Measurements from ENCODE around the gene GALNT1. TPM values are rescaled to one million over a fixed set of nuclear protein-coding genes. Genes with fewer than 3 reads are reported as not detected.

GALNT1 gene
- total RNA-seq, 1 experiment from 2014 or later, result 54.7 TPM

DNA sequence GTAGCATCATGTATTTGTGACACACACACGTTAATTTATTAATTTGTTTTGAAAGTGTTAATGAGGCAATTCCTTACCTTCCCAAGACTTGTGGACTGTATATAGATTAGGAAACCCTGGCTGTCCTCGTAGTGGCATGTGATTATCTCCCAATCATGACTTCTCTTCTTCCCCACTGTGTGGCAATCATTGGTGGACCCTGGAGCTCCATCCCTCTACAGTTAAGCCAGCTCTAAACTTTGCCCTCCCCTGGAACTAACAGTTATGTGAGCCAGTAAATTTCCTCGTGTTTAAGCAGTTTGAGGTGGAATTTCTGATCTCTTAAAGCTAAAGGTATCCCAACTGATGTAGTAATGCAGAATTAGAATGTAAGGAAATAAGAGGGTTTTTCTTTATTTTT, 22.0 kb downstream of the GALNT1 start:
- RAD21 ChIA-PET (ENCODE audit: low non-redundant PET in 1 of 2, low total read pairs in 2 of 2, uncharacterized antibody in 2 of 2, unreplicated experiment in 2 of 2), result no interaction called here
- Histone ChIP-seq H3K27me3 (ENCODE audit: insufficient read depth, low read length) (no peaks in the 10 kb centered on the region), H2AFZ (ENCODE audit: low read depth, low read length, poor library complexity, severe bottlenecking) (no peak overlapping the region), H3K79me2 (ENCODE audit: insufficient read depth, low read length) (peaks cover 61% of the 10 kb centered on the region), H3K4me3 (replicated peaks in 1 of 2; ENCODE audit: low read depth in 1 of 2, low read length in 2 of 2) (no peak overlapping the region), H3K36me3 (ENCODE audit: control insufficient read depth in 1 of 2, insufficient read depth in 2 of 2, low read length in 2 of 2) (no peaks in the 10 kb centered on the region), H3K9me3 (ENCODE audit: control insufficient read depth in 1 of 2, insufficient read depth in 1 of 2, low read depth in 1 of 2, low read length in 2 of 2) (0 out of 4 replicates have a peak, but pooled peaks cover 0 to 6% of the 10 kb centered on the region in 2 experiments), H3K9me2 (ENCODE audit: insufficient read depth) (no peaks in the 10 kb centered on the region), H3K9ac (ENCODE audit: low read length) (no peak overlapping the region), H3K27ac (ENCODE audit: low read depth, low read length) (no peak overlapping the region), H3K4me2 (ENCODE audit: low read length) (no peak overlapping the region), H4K20me1 (ENCODE audit: insufficient read depth) (no peaks in the 10 kb centered on the region), H3K4me1 (ENCODE audit: control insufficient read depth in 1 of 2, insufficient read depth in 2 of 2, low read length in 2 of 2) (peaks cover 0 to 7% of the 10 kb centered on the region in 2 experiments; a peak in 2 of 4 replicates)
- DNase-seq (ENCODE audit: low read depth, low spot score) (no peak), ATAC-seq (no peak)
- TF ChIP-seq, protein P1, sequence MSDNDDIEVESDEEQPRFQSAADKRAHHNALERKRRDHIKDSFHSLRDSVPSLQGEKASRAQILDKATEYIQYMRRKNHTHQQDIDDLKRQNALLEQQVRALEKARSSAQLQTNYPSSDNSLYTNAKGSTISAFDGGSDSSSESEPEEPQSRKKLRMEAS (IDR thresholded peaks at IDR 0.05), result no peak
- TF ChIP-seq, protein P2, sequence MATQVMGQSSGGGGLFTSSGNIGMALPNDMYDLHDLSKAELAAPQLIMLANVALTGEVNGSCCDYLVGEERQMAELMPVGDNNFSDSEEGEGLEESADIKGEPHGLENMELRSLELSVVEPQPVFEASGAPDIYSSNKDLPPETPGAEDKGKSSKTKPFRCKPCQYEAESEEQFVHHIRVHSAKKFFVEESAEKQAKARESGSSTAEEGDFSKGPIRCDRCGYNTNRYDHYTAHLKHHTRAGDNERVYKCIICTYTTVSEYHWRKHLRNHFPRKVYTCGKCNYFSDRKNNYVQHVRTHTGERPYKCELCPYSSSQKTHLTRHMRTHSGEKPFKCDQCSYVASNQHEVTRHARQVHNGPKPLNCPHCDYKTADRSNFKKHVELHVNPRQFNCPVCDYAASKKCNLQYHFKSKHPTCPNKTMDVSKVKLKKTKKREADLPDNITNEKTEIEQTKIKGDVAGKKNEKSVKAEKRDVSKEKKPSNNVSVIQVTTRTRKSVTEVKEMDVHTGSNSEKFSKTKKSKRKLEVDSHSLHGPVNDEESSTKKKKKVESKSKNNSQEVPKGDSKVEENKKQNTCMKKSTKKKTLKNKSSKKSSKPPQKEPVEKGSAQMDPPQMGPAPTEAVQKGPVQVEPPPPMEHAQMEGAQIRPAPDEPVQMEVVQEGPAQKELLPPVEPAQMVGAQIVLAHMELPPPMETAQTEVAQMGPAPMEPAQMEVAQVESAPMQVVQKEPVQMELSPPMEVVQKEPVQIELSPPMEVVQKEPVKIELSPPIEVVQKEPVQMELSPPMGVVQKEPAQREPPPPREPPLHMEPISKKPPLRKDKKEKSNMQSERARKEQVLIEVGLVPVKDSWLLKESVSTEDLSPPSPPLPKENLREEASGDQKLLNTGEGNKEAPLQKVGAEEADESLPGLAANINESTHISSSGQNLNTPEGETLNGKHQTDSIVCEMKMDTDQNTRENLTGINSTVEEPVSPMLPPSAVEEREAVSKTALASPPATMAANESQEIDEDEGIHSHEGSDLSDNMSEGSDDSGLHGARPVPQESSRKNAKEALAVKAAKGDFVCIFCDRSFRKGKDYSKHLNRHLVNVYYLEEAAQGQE (IDR thresholded peaks at IDR 0.05; ENCODE audit: low read depth), result no peak
- TF ChIP-seq SP1 (IDR thresholded peaks at IDR 0.05; ENCODE audit: low read depth), result no peak
- no peak for TF ChIP-seq ZNF274 (IDR thresholded peaks at IDR 0.05; ENCODE audit: low read depth, low read length)
- no peak for TF ChIP-seq SRF (IDR thresholded peaks at IDR 0.05; ENCODE audit: low read depth)
- TF ChIP-seq FOSL1 (IDR thresholded peaks at IDR 0.05; ENCODE audit: low read depth), result no peak
- TF ChIP-seq POLR2A (IDR thresholded peaks at IDR 0.05; ENCODE audit: borderline replicate concordance, extremely low read depth, insufficient read depth, insufficient read length), result no peak
- no peak for TF ChIP-seq CTCF (IDR thresholded peaks at IDR 0.05 in 2 of 3, conservative IDR thresholded peaks at IDR 0.05 in 1 of 3; ENCODE audit: borderline replicate concordance in 1 of 3, insufficient read depth in 1 of 3, low read depth in 2 of 3, low read length in 2 of 3)
- no peak for TF ChIP-seq CEBPB (IDR thresholded peaks at IDR 0.05; ENCODE audit: low read depth)
- no peak for TF ChIP-seq ELF1 (IDR thresholded peaks at IDR 0.05; ENCODE audit: borderline replicate concordance, low read depth)
- no TSS peak for BruUV-seq (replicated peaks)
- POLR2A ChIA-PET, result no interaction called here
- intact Hi-C loops (cut with micrococcal nuclease), result no loop called here
- CTCF ChIA-PET, result no interaction called here
